ENCODE data around the gene DRC3. TPM values are rescaled to one million over a fixed set of nuclear protein-coding genes. Genes with fewer than 3 reads are reported as not detected.

DRC3 gene
- total and polyA plus RNA-seq, 10 of the 15 experiments (the other 5 are each of a cell fraction or from before 2014, with no cell fraction given): 0.18 to 2.3 (median 0.60) TPM; not detected in 3

DNA sequence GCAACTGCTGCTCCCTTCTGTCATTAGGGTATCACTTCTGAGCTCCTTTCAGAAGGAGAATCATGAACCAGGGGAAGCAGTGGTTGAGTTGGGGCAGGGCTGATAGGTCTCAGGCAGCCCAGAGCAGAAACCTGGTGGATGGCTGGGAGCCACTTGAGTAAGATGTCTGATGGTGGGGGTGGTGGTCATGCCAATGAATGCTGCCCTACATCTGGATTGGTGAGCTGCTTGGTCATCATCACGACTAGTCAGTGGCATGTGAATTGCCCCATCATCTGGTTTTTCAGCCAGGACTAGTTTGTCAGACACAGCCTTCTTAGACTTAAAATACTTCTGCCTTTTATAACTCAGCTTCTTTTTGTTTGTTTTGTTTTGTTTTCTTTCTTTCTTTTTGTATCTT, 69.1 kb downstream of the DRC3 start (continued):
- TF ChIP-seq, protein P1, sequence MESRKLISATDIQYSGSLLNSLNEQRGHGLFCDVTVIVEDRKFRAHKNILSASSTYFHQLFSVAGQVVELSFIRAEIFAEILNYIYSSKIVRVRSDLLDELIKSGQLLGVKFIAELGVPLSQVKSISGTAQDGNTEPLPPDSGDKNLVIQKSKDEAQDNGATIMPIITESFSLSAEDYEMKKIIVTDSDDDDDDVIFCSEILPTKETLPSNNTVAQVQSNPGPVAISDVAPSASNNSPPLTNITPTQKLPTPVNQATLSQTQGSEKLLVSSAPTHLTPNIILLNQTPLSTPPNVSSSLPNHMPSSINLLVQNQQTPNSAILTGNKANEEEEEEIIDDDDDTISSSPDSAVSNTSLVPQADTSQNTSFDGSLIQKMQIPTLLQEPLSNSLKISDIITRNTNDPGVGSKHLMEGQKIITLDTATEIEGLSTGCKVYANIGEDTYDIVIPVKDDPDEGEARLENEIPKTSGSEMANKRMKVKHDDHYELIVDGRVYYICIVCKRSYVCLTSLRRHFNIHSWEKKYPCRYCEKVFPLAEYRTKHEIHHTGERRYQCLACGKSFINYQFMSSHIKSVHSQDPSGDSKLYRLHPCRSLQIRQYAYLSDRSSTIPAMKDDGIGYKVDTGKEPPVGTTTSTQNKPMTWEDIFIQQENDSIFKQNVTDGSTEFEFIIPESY (IDR thresholded peaks at IDR 0.05): no peak
- TF ChIP-seq FOXM1 (IDR thresholded peaks at IDR 0.05; ENCODE audit: low read depth, low read length) (no peak), NFIC (IDR thresholded peaks at IDR 0.05; ENCODE audit: low read depth, low read length) (no peak), SUPT20H (IDR thresholded peaks at IDR 0.05; ENCODE audit: borderline replicate concordance, control insufficient read depth, low read depth, low read length) (no peak), EED (IDR thresholded peaks at IDR 0.05; ENCODE audit: low read depth) (no peak), FOS (IDR thresholded peaks at IDR 0.05; ENCODE audit: borderline replicate concordance, extremely low read depth, insufficient read length) (no peak), DPF2 (IDR thresholded peaks at IDR 0.05) (no peak), RCOR1 (conservative IDR thresholded peaks at IDR 0.05; ENCODE audit: low read depth, low read length) (no peak), SIN3A (IDR thresholded peaks at IDR 0.05; ENCODE audit: low read depth, low read length) (no peak), RUNX3 (IDR thresholded peaks at IDR 0.05; ENCODE audit: low read length) (no peak), CHD4 (IDR thresholded peaks at IDR 0.05) (no peak)

DNA sequence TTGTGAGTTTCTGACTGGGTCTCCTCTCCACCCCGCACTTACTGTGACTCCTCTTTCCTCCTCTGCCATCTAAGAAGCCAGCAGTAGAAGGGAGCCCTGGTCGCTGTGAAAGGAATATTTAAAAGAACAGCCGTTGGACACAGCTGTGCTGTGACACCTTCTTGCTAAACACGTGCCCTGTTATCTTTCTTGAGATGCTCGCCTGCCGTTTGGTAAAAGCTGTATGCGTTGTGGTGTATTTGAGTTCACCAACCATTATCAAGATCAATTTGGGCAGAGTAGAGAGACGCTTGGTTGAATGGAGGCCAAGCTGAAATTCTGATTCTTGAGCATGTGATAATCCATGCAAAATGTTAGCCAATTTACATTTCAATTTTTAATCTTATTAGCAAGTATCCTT, 70.3 kb downstream of the DRC3 start:
- ChIA-PET CTCF (no interaction called here), SMC1A (ENCODE audit: uncharacterized antibody, unreplicated experiment) (no interaction called here), RAD21 (ENCODE audit: unreplicated experiment) (no interaction called here), POLR2A (no interaction called here)
- H3K27ac ChIP-seq (ENCODE audit: control insufficient read depth, insufficient read depth): no peak overlapping the region
- WGBS (ENCODE audit: insufficient coverage, insufficient replicate concordance, low lambda C conversion rate, missing lambda C conversion rate): 92% methylated on average over 8 of the region's 8 CpGs
- H4K20me1 ChIP-seq (ENCODE audit: control insufficient read depth, insufficient read depth): no peaks in the 10 kb centered on the region
- peaks cover 18% of the 10 kb centered on the region for H3K79me2 ChIP-seq (ENCODE audit: control insufficient read depth, insufficient read depth, low read length)
- H3K4me1 ChIP-seq (ENCODE audit: control insufficient read depth, insufficient read depth, low read length): peaks cover 8% of the 10 kb centered on the region
- H3K4me3 ChIP-seq: no peak overlapping the region
- in situ Hi-C loops (cut with MboI) (no loop called here), intact Hi-C loops (cut with micrococcal nuclease; ENCODE audit: unreplicated experiment) (no loop called here)
- H3K36me3 ChIP-seq (ENCODE audit: control insufficient read depth in 2 of 2, insufficient read depth in 2 of 2, low read length in 1 of 2): peaks cover 0 to 2% of the 10 kb centered on the region in 2 experiments; a peak in 1 of 4 replicates
- H3K9ac ChIP-seq (ENCODE audit: control insufficient read depth, insufficient read depth, low read length): no peak overlapping the region
- no TSS peak for BruUV-seq (replicated peaks)
- H3K4me2 ChIP-seq (ENCODE audit: control insufficient read depth, insufficient read depth): no peak overlapping the region
- no peaks in the 10 kb centered on the region for H3K9me3 ChIP-seq (replicated peaks; ENCODE audit: control insufficient read depth, insufficient read depth, low read length)
- DNase-seq (ENCODE audit: low read depth, low spot score) (no peak), FAIRE-seq (no peak), ATAC-seq (no peak)
- H2AFZ ChIP-seq (ENCODE audit: control insufficient read depth, low read depth, low read length): no peak overlapping the region
- H3K27me3 ChIP-seq (replicated peaks in 1 of 2; ENCODE audit: control insufficient read depth in 2 of 2, insufficient read depth in 2 of 2, low read length in 1 of 2): no peaks in the 10 kb centered on the region
- TF ChIP-seq CHD1 (IDR thresholded peaks at IDR 0.05; ENCODE audit: low read depth, low read length): no peak
- TF ChIP-seq ZZZ3 (IDR thresholded peaks at IDR 0.05; ENCODE audit: control insufficient read depth, insufficient read length, low read depth): no peak
- TF ChIP-seq KLF5 (IDR thresholded peaks at IDR 0.05; ENCODE audit: partially characterized antibody): no peak
- TF ChIP-seq TAF1 (IDR thresholded peaks at IDR 0.05; ENCODE audit: borderline replicate concordance, low read depth, low read length): no peak
- no peak for TF ChIP-seq TCF7 (IDR thresholded peaks at IDR 0.05; ENCODE audit: borderline replicate concordance)
- no peak for TF ChIP-seq NFYA (IDR thresholded peaks at IDR 0.05; ENCODE audit: borderline replicate concordance, low read depth, low read length)
- no peak for TF ChIP-seq YBX1 (IDR thresholded peaks at IDR 0.05)
- no peak for TF ChIP-seq ATF7 (IDR thresholded peaks at IDR 0.05; ENCODE audit: low read depth)
- no peak for TF ChIP-seq FOXM1 (IDR thresholded peaks at IDR 0.05; ENCODE audit: low read depth, low read length)
- TF ChIP-seq NFYB (IDR thresholded peaks at IDR 0.05; ENCODE audit: insufficient read depth, low read depth, low read length): no peak
- TF ChIP-seq SPI1 (IDR thresholded peaks at IDR 0.05; ENCODE audit: borderline replicate concordance, insufficient read depth, low read depth, low read length): no peak
- TF ChIP-seq GATAD2B (conservative IDR thresholded peaks at IDR 0.05; ENCODE audit: low read depth): no peak
- no peak for TF ChIP-seq GABPA (IDR thresholded peaks at IDR 0.05; ENCODE audit: low read depth)
- TF ChIP-seq RCOR1 (conservative IDR thresholded peaks at IDR 0.05; ENCODE audit: low read depth, low read length): no peak
- TF ChIP-seq KAT2A (conservative IDR thresholded peaks at IDR 0.05; ENCODE audit: control insufficient read depth, low read depth, low read length): no peak
